ENCODE measurements around the gene SLC2A6. TPM values are rescaled to one million over a fixed set of nuclear protein-coding genes. Genes with fewer than 3 reads are reported as not detected.

The SLC2A6 gene
- total RNA-seq, 1 donor from 2014 or later = 13.7 TPM

GRCh38 chr9:133463864-133464615 is 14.9 kb downstream of the SLC2A6 start:
- DNase-seq (ENCODE audit: low spot score) = no peak
- Mint-ChIP-seq H3K4me3 (ENCODE audit: unreplicated experiment) (no peak overlapping the region), H3K4me1 (ENCODE audit: low read depth) (peaks cover 14% of the 10 kb centered on the region), H3K27ac (ENCODE audit: unreplicated experiment) (no peak overlapping the region), H3K27me3 (ENCODE audit: low read depth) (no peaks in the 10 kb centered on the region), H3K9me3 (ENCODE audit: low read depth) (no peaks in the 10 kb centered on the region), H3K36me3 (ENCODE audit: low read depth) (peaks cover 3% of the 10 kb centered on the region)
- no peak for TF ChIP-seq CTCF (IDR thresholded peaks at IDR 0.05)

- H3K4me1 Mint-ChIP-seq (ENCODE audit: low read depth) = peaks cover 15% of the 10 kb centered on the region
- peak; percentile 91 for DNase-seq (ENCODE audit: low spot score)
- H3K4me3 Mint-ChIP-seq (ENCODE audit: unreplicated experiment) = no peak overlapping the region
- H3K36me3 Mint-ChIP-seq (ENCODE audit: low read depth) = peaks cover 3% of the 10 kb centered on the region
- TF ChIP-seq CTCF (IDR thresholded peaks at IDR 0.05) = no peak
- H3K9me3 Mint-ChIP-seq (ENCODE audit: low read depth) = no peaks in the 10 kb centered on the region
- no peaks in the 10 kb centered on the region for H3K27me3 Mint-ChIP-seq (ENCODE audit: low read depth)
- H3K27ac Mint-ChIP-seq (ENCODE audit: unreplicated experiment) = no peak overlapping the region
These were observed 15.6 kb downstream of the SLC2A6 start for GRCh38 chr9:133463234-133463863.

GRCh38 chr9:133461975-133462374 is 16.9 kb downstream of the SLC2A6 start:
- H3K4me3 Mint-ChIP-seq (ENCODE audit: unreplicated experiment) = no peak overlapping the region

GRCh38 chr9:133460405-133461175 is 18.3 kb downstream of the SLC2A6 start:
- peak overlapping the region; percentile 81 for H3K4me3 Mint-ChIP-seq (ENCODE audit: unreplicated experiment)
- peaks cover 15% of the 10 kb centered on the region for H3K4me1 Mint-ChIP-seq (ENCODE audit: low read depth)
- DNase-seq (ENCODE audit: low spot score) = no peak
- no peaks in the 10 kb centered on the region for H3K27me3 Mint-ChIP-seq (ENCODE audit: low read depth)
- H3K9me3 Mint-ChIP-seq (ENCODE audit: low read depth) = no peaks in the 10 kb centered on the region
- TF ChIP-seq CTCF (IDR thresholded peaks at IDR 0.05) = no peak
- peaks cover 3% of the 10 kb centered on the region for H3K36me3 Mint-ChIP-seq (ENCODE audit: low read depth)
- peak overlapping the region; percentile 69 for H3K27ac Mint-ChIP-seq (ENCODE audit: unreplicated experiment)

More at GRCh38 chr9:133461975-133462374, 16.9 kb downstream of the SLC2A6 start:
- H3K27ac Mint-ChIP-seq (ENCODE audit: unreplicated experiment) = no peak overlapping the region
- no peaks in the 10 kb centered on the region for H3K9me3 Mint-ChIP-seq (ENCODE audit: low read depth)
- peaks cover 15% of the 10 kb centered on the region for H3K4me1 Mint-ChIP-seq (ENCODE audit: low read depth)
- no peak for TF ChIP-seq CTCF (IDR thresholded peaks at IDR 0.05)
- no peaks in the 10 kb centered on the region for H3K27me3 Mint-ChIP-seq (ENCODE audit: low read depth)
- no peak for DNase-seq (ENCODE audit: low spot score)
- H3K36me3 Mint-ChIP-seq (ENCODE audit: low read depth) = peaks cover 3% of the 10 kb centered on the region

Measured in chondrocyte (in vitro differentiated cells).